ENCODE results near the gene FIG4. TPM values are rescaled to one million over a fixed set of nuclear protein-coding genes. Genes with fewer than 3 reads are reported as not detected.
A peak's percentile ranks its signal among the peaks of the same experiment; 100 is the strongest.

FIG4 gene
- total RNA-seq, 1 experiment from 2014 or later: 5.7 TPM

DNA sequence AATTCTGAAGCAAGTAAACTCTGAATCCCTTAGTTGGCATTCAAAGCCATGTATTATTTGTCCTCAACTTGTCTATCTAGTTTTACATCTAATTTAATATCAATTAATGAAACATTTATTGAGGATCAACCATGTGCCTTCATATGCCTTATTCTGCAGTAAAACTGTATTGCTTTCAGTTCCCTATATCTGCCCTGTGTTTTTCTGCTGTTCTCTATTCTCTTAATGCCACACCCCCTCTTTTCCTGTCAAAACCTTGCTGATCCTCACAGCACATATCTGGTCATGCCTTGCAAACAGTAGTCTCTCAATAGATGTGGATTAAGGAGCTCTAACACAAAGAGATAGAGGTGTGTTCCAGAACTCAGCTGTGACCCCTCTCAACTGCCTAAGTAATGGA, 2.0 kb downstream of the FIG4 start:
- ChIA-PET POLR2A (ENCODE audit: unreplicated experiment) (no interaction called here), CTCF (no interaction called here)
- BruUV-seq (replicated peaks): no TSS peak
- Histone ChIP-seq H3K36me3 (ENCODE audit: low read depth, low read length) (no peaks in the 10 kb centered on the region), H2AFZ (ENCODE audit: low read length) (no peak overlapping the region), H3K27me3 (ENCODE audit: low read length) (no peaks in the 10 kb centered on the region), H3K9me2 (replicated peaks; ENCODE audit: low read length) (no peaks in the 10 kb centered on the region), H3K9me3 (ENCODE audit: low read length) (no peaks in the 10 kb centered on the region), H3K27ac (ENCODE audit: low read length) (no peak overlapping the region), H3F3A (ENCODE audit: low read length, unreplicated experiment) (no peaks in the 10 kb centered on the region), H3K4me1 (ENCODE audit: insufficient read depth, low read length) (peaks cover 5% of the 10 kb centered on the region; the same call in 1 of the 2 replicates), H3K9ac (ENCODE audit: low read length) (no peak overlapping the region), H3K4me3 (ENCODE audit: low read length) (no peak overlapping the region), H3K4me2 (ENCODE audit: low read length) (no peak overlapping the region), H3K79me2 (ENCODE audit: low read length) (no peaks in the 10 kb centered on the region; the same call in 1 of the 2 replicates), H4K20me1 (ENCODE audit: low read length) (no peaks in the 10 kb centered on the region)
- TF ChIP-seq, protein P1, sequence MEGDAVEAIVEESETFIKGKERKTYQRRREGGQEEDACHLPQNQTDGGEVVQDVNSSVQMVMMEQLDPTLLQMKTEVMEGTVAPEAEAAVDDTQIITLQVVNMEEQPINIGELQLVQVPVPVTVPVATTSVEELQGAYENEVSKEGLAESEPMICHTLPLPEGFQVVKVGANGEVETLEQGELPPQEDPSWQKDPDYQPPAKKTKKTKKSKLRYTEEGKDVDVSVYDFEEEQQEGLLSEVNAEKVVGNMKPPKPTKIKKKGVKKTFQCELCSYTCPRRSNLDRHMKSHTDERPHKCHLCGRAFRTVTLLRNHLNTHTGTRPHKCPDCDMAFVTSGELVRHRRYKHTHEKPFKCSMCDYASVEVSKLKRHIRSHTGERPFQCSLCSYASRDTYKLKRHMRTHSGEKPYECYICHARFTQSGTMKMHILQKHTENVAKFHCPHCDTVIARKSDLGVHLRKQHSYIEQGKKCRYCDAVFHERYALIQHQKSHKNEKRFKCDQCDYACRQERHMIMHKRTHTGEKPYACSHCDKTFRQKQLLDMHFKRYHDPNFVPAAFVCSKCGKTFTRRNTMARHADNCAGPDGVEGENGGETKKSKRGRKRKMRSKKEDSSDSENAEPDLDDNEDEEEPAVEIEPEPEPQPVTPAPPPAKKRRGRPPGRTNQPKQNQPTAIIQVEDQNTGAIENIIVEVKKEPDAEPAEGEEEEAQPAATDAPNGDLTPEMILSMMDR (conservative IDR thresholded peaks at IDR 0.05; ENCODE audit: low read depth, low read length): no peak
- DNase-seq (no peak), ATAC-seq (no peak)
- intact Hi-C loops (cut with micrococcal nuclease): no loop called here

DNA sequence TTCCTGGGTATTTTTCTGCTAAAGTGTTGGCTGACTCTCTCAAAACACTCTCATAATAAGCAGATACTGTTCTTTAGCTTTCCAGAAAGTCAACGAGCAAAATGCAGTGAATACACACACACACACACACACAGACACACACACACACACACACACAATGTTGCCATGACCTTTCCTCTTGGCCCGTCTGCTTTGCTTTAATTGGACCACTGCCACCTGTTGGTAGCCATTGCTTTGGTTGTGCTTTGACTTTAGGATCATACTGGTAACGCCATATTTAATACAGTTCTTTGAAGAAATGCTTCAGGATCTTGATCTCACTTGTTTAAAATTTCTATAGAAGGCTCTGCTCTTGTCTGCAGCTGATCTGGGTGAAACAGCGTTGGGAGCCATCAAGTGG, 4.4 kb downstream of the FIG4 start:
- Histone ChIP-seq H3K27me3 (ENCODE audit: low read length) (no peaks in the 10 kb centered on the region), H4K20me1 (ENCODE audit: low read length) (no peaks in the 10 kb centered on the region), H3K4me1 (ENCODE audit: insufficient read depth, low read length) (0 out of 2 replicates have a peak, but pooled peaks cover 4% of the 10 kb centered on the region), H3F3A (ENCODE audit: low read length, unreplicated experiment) (no peaks in the 10 kb centered on the region), H3K9me2 (replicated peaks; ENCODE audit: low read length) (no peaks in the 10 kb centered on the region), H2AFZ (ENCODE audit: low read length) (no peak overlapping the region), H3K79me2 (ENCODE audit: low read length) (no peaks in the 10 kb centered on the region; the same call in 1 of the 2 replicates), H3K9ac (ENCODE audit: low read length) (no peak overlapping the region), H3K27ac (ENCODE audit: low read length) (no peak overlapping the region), H3K4me3 (ENCODE audit: low read length) (no peak overlapping the region), H3K36me3 (ENCODE audit: low read depth, low read length) (no peaks in the 10 kb centered on the region), H3K9me3 (ENCODE audit: low read length) (no peaks in the 10 kb centered on the region), H3K4me2 (ENCODE audit: low read length) (no peak overlapping the region)
- POLR2A ChIA-PET (ENCODE audit: unreplicated experiment): no interaction called here
- TF ChIP-seq EZH2phosphoT487 (IDR thresholded peaks at IDR 0.05; ENCODE audit: borderline replicate concordance, low read length) (no peak), EZH2 (IDR thresholded peaks at IDR 0.05; ENCODE audit: low read length, unreplicated experiment) (no peak)
- TF ChIP-seq, protein P1 (conservative IDR thresholded peaks at IDR 0.05; ENCODE audit: low read depth, low read length): peak; percentile 44; the same call in 1 of the 2 replicates
- CTCF ChIA-PET: interaction anchor here (0.6 kb wide), 2 partner anchors 82 to 344 kb away, joined by 3 to 4 read pairs; no protein-coding TSS in a partner anchor
- intact Hi-C loops (cut with micrococcal nuclease): no loop called here
- BruUV-seq (replicated peaks): no TSS peak
- ATAC-seq: no peak
- DNase-seq: peak; percentile 16

DNA sequence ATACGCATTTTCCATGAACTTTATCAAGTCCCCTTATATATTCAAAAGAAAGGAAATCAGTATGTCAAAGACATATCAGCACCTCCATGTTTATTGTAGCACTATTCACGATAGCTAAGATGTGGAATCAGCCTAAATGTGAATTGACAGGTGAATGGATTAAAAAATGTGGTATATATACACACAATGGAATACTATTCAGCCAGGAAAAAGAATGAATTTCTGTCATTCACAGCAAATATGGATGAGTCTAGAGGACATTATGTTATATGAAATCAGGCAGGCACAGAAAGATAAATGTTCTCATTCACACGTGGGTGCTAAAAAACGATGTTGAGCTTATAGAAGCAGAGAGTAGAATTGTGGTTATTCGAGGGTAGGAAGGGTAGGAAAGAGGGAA, 5.3 kb downstream of the FIG4 start:
- BruUV-seq (replicated peaks): no TSS peak
- Histone ChIP-seq H3K4me1 (ENCODE audit: insufficient read depth, low read length) (0 out of 2 replicates have a peak, but pooled peaks cover 4% of the 10 kb centered on the region), H3K9me3 (ENCODE audit: low read length) (no peaks in the 10 kb centered on the region), H3K36me3 (ENCODE audit: low read depth, low read length) (no peaks in the 10 kb centered on the region), H2AFZ (ENCODE audit: low read length) (no peak overlapping the region), H3F3A (ENCODE audit: low read length, unreplicated experiment) (no peaks in the 10 kb centered on the region), H3K27me3 (ENCODE audit: low read length) (no peaks in the 10 kb centered on the region), H3K4me2 (ENCODE audit: low read length) (no peak overlapping the region), H4K20me1 (ENCODE audit: low read length) (no peaks in the 10 kb centered on the region), H3K9ac (ENCODE audit: low read length) (no peak overlapping the region), H3K79me2 (ENCODE audit: low read length) (no peaks in the 10 kb centered on the region; the same call in 1 of the 2 replicates), H3K27ac (ENCODE audit: low read length) (no peak overlapping the region), H3K4me3 (ENCODE audit: low read length) (no peak overlapping the region), H3K9me2 (replicated peaks; ENCODE audit: low read length) (no peaks in the 10 kb centered on the region)
- TF ChIP-seq EZH2 (IDR thresholded peaks at IDR 0.05; ENCODE audit: low read length, unreplicated experiment) (no peak), EZH2phosphoT487 (IDR thresholded peaks at IDR 0.05; ENCODE audit: borderline replicate concordance, low read length) (no peak)
- TF ChIP-seq, protein P1 (conservative IDR thresholded peaks at IDR 0.05; ENCODE audit: low read depth, low read length): no peak
- intact Hi-C loops (cut with micrococcal nuclease): no loop called here
- ATAC-seq (no peak), DNase-seq (no peak)
- ChIA-PET CTCF (no interaction called here), POLR2A (ENCODE audit: unreplicated experiment) (no interaction called here)

All from PC-3 (cell line).